ENCODE results near the gene YIPF5. TPM values are rescaled to one million over a fixed set of nuclear protein-coding genes. Genes with fewer than 3 reads are reported as not detected.

YIPF5 gene
- total RNA-seq, result 48.6 TPM

DNA sequence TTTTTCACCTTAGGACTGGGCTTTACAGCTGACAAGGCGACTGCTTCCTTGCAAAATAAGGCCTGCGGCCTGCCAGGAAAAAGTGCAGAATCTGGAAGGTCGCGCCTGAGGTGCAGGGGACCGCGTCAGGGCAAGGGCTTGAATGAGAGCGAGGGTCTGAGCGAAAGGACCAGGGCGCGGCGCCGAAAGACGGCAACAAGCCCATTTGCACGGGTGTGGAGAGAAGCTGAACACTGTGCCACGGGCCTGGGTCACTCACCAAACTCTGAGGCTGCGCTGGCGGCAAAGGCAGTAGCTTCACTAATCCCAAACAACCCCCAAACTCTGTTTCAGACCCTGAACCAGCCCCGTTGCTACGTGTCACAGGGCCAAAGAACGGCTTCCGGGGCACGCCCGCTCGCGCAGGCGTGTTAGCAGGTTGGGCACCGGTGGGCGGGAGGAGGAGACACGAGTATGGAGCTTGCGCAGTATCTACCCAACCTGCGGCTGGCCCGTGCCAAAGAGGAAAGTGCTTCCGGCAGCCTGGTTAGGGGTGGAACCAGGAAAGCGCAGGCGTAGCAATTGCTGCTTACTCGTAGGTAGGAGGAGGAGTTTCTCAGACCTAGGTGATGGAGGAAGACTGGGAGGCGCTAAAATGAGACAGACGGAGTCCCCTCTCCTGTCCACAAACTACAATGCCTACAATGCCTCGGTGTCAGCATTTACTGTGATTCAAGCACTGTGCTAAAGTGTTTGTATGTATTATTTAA, at the start of gene YIPF5, which contains the start of gene KCTD16:
Gene YIPF5 (minus strand): TSS at position 384 of the 749 bp plus-strand sequence. CDS start 704 bp downstream, outside the sequence.
Gene KCTD16 (plus strand): TSS at position 598 of the 749 bp plus-strand sequence.
- peak; percentile 97 for DNase-seq (ENCODE audit: low spot score)

- no peak for DNase-seq (ENCODE audit: low spot score)
Measured at GRCh38 chr5:144219869-144220268, 49.4 kb upstream of the YIPF5 start.

- DNase-seq (ENCODE audit: low spot score), result no peak
Measured at GRCh38 chr5:144210655-144211054, 40.2 kb upstream of the YIPF5 start.

DNA sequence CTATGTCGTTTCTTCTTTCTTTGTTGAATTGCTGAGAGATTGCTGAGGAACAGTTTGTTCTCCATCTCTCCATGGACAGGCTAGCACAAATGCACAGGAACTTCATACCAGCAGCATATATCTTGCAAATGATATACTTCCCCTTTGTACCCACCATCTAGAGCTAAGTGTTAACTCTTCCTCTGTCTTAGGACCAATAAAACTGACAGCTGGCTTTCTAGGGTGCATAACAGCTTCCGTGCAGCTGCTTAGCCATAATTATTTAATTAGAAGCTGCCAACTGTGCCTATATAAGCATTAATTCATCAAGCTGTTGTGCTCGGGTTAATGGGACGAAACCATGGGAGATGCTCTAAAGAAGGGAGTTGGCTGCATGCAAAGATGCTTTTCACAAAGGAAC, 38.9 kb upstream of the YIPF5 start:
- DNase-seq (ENCODE audit: low spot score), result no peak

- DNase-seq (ENCODE audit: low spot score), result no peak
Measured at GRCh38 chr5:144207875-144208444, 37.5 kb upstream of the YIPF5 start.

DNA sequence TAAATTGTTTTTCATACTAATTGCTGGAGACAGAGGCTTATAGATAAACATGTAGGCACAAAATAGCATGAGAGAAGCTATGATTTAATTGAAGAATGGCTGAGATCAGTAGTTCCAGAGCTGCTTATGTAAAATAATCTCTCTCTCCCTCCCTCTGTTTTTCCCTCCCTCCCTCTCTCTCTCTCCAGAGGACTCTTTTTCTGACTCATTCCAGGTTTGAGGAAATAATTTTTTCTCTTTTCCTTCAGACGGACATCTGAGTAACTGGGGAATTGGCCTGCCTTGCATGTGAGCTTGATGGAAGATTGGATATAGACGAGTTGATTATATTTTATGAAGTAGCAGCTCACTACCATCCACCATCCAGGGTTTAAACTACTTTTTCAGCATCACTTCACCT, 35.7 kb upstream of the YIPF5 start:
- DNase-seq (ENCODE audit: low spot score), result no peak

DNA sequence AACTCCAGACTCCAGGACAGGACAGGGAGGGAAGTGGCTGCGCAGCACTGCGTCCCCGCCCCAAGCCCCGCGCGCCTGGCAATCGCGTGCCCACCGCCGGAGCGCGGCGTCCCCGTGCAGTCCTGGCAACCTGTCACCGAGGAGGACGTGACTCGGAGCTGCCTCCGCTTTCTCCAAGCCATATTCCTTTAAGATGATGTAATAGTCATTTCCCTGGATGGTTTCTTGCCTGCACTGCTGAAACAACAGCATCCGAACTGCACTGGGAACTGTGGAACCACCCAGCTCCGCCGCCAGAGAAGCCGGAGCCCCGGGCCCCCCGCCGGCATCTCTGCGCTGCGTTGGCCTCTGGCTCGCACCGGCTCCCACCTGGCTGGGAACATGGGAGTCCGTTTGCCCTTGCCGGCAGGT, 34.7 kb upstream of the YIPF5 start:
- no peak for DNase-seq (ENCODE audit: low spot score)

DNA sequence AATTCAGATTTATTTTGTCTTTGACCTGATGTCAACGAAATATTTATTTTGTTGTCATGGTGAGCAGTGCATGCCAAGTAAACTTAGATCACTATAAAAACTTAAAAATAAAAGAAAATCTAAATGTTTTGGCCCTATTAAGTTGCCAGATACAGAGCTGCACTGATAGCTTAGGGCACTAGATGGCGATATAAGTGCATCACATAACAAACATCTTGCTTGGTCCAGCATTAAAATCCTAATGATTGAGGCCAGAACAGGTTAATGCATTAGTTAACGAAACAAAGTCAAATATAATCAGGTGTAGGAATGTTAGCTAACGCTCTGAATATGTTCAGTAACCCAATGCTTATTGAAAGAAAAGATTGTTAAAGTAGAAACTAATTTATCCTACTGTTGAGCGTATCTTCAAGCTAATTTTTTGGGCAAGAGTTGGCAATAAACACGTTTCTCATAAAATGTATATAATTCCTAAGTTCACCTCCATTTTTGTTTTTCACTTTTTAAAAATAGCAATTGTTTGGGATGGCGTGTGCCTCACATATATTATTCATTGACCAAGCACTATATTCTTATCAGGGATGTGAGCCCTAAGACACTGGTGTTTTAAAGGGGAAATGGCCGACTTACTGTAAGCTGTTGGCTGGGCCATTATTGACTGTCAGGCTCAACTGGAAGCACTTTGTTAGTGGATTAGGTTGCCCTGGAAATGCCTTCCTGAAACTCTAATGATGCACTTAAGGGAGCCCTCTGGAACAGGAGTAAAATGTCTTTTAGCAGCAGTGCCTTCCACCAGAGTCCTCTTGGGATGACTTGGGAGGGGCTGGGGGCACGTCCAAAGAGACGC, 33.5 kb upstream of the YIPF5 start:
- peak; percentile 51 for DNase-seq (ENCODE audit: low spot score)

GRCh38 chr5:144202726-144203125, 32.3 kb upstream of the YIPF5 start:
- no peak for DNase-seq (ENCODE audit: low spot score)

- DNase-seq (ENCODE audit: low spot score), result no peak
Measured at GRCh38 chr5:144202072-144202471, 31.6 kb upstream of the YIPF5 start.

GRCh38 chr5:144201588-144201987, 31.1 kb upstream of the YIPF5 start:
- DNase-seq (ENCODE audit: low spot score), result no peak

- DNase-seq (ENCODE audit: low spot score), result no peak
Measured at GRCh38 chr5:144198386-144198785, 27.9 kb upstream of the YIPF5 start.

- DNase-seq (ENCODE audit: low spot score), result no peak
Measured at GRCh38 chr5:144196612-144197011, 26.2 kb upstream of the YIPF5 start.

DNA sequence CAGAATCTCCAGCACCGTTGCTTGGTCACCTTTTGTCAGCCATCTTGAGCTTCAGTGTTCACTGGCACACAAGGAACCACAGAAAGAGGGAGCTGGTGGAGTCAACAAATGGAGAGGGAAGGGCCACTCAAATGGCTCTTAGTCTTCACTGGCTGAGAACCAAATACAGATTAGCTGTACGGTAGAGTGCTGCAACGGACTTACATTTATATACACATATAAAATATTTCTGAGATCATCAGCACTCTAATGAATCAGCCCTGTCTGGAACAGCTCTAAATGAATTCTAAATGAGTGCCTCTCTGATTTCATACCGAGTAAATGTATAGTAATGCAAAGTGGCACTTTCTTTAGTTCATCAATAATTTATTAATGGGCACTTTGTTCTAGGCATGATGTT, 25.0 kb upstream of the YIPF5 start:
- DNase-seq (ENCODE audit: low spot score), result no peak

DNA sequence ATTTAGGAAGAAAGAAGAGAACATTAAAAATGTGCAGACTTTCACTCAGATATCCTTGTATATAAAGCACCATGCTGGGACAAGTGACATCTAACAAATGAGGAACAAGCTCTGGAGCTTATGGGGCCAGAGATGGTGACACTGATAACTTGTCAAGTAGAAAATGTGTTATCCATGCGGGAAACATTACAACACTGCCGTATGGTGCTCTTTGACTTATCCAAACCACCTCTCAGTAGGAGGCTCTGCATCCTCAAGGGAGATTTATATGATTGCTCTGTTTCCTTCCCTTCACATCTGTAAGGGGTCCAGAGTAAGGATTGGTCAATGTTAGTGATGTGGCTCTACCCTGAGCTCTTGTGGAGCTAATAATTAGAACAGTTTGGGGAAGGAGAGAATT, 23.7 kb upstream of the YIPF5 start:
- DNase-seq (ENCODE audit: low spot score), result no peak

- no peak for DNase-seq (ENCODE audit: low spot score)
Measured at GRCh38 chr5:144192661-144193060, 22.2 kb upstream of the YIPF5 start.

DNA sequence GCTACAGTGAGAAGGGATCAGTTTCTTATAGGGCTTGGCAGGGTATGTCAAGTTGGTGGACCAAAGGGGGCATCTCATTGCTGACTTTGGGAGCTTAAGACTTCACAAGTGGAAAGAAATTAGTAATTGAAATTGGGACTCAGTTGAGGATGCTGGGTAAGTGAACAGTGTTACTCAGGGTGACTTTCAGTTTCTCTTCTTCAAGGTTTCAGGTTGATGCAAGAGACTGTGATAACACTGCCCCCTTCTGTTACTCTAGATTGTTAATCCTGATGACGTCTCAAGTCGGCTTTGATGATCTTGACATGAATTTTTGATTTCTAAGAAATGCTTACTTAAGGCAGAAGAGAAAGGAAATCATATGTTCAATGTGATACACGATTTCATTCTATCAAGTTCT, 21.5 kb upstream of the YIPF5 start:
- DNase-seq (ENCODE audit: low spot score), result peak; percentile 17

DNA sequence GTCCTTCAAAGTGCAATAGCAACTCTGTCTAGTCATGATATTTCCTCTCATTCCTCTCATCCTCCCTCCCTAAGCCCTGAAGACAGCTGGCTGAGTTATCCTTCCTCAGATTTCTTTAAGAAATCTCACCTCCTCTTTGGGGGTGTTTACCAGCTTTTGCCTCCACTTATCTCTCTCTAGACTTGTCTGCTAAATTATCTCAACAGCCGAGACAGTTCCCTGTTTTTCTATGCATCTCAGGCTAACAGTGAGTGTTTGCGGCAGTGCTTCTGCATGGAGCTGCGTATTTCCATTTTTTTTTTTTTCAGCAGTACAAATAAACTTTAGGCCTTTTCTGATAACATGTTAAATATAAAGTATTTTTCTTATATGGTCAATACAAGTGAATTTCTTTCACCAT, 21.1 kb upstream of the YIPF5 start:
- DNase-seq (ENCODE audit: low spot score), result no peak

DNA sequence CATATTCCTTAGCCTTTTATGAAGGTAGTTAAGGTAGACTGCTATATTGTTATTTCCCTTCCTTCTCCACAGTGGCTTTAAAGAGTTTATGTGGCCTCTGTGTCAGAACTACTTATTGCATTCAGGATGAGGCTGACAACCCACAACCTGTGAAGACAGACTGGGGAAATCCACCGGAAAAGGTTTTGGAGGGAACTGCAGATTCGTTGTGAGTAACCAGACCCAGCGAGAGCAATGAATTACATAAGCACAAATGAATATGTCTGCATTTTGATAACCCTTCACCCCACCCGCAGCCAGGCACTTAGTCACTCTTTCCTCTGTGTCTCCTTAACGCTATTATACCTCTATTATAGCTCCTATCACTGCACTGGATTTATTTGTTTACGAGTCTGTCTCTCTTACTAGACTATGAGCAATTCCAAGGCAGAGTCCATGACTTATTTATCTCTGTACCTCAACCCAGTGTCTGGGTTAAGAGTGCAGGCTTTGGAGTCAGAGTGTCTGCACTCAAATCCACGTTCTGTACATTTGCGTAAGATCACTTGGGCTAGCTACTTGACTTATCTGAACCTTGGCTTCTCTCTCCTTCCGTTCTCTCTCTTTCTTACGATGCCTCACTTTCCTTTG, 19.5 kb upstream of the YIPF5 start:
- peak; percentile 15 for DNase-seq (ENCODE audit: low spot score)

- DNase-seq (ENCODE audit: low spot score), result peak; percentile 63
Measured at GRCh38 chr5:144187699-144188294, 17.3 kb upstream of the YIPF5 start.

GRCh38 chr5:144183254-144183889, 12.9 kb upstream of the YIPF5 start:
- no peak for DNase-seq (ENCODE audit: low spot score)

Measured in mucosa of gallbladder (tissue), 1 donor.